GM10248 (cell line): ENCODE measurements around the gene SLC25A20.

ENCODE experiments used
- CTCF ChIA-PET: fragments of 300-600 bp; sonication (Branson Sonifier 250); formaldehyde crosslinking; extraction: SDS; loops from one replicate; lab custom pipeline; 2021; ENCODE audit warnings: antibody characterized with exemption; lab: Yijun Ruan, JAX
- POLR2A ChIA-PET: fragments of 350-650 bp; sonication (Branson Sonifier 250); formaldehyde crosslinking; extraction: SDS; loops from one replicate; lab custom pipeline; 2020; ENCODE audit warnings: antibody characterized with exemption; lab: Yijun Ruan, JAX
- DNase-seq: peaks from one replicate; pipeline ENCODE4 v3.0.0; 2012; ENCODE audit errors: extremely low spot score
- TF ChIP-seq, protein P1 (sequence below): IDR thresholded peaks from 2 replicates; pipeline ENCODE4 v1.5.1; 2012; ENCODE audit warnings: mild to moderate bottlenecking, low read depth; ENCODE audit errors: extremely low read depth, missing control alignments, control extremely low read depth

Gene SLC25A20

DNA sequence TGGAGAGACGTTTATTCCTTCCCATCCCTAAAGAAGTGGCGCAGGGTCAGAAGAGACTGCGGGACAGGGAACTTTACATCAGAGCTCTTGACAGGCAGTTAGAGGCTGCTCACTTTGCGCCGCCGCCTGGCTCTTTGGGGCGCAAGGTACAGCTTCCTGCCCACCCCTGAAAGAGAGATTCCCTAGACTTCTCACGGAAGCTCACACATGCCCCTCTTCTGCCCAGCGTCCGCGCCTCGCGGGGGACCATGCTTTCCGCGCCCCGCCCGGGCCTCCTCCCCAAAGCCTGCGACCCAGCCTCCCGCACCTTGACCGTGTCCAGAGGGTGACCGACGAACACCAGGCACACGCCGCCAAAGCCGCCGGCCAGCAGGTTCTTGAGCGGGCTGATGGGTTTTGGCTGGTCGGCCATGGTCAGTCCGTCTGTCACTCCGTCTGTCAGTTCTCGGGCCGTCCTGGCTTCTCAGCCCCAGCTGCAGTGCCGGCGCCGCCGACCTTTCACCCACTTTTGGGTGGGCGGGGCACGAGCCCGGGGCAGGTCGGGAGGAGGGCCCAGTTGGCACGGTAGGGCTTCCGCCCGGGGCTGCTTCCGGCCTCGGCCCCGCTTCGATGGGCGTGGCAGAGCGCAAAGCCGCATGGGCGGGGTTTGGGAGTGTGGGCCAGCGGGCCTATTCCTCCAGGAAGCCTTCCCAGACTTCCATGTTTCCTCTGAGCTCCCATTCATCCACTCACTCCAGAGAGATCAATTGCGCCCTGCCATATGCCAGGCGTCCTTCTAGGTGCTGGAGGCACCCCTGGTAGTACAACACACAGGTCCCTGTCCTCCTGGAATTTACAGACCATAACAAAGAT lies at the start of gene SLC25A20:
TSS of gene SLC25A20 (minus strand) at position 500 of the 852 bp plus-strand sequence. CDS start at position 412, 88 bp downstream.
- ChIA-PET POLR2A (interaction anchor here (0.5 to 1.3 kb wide), 4 partner anchors 19 to 195 kb away, joined by 3 to 9 read pairs (median 4); partner anchors contain the start of gene ARIH2), CTCF (interaction anchor here (1.1 to 2.2 kb wide), 7 partner anchors 10 to 163 kb away, joined by 3 to 11 read pairs (median 3); partner anchors contain the start of gene ARIH2)
- peak; percentile 95 for DNase-seq
- TF ChIP-seq, protein P1, sequence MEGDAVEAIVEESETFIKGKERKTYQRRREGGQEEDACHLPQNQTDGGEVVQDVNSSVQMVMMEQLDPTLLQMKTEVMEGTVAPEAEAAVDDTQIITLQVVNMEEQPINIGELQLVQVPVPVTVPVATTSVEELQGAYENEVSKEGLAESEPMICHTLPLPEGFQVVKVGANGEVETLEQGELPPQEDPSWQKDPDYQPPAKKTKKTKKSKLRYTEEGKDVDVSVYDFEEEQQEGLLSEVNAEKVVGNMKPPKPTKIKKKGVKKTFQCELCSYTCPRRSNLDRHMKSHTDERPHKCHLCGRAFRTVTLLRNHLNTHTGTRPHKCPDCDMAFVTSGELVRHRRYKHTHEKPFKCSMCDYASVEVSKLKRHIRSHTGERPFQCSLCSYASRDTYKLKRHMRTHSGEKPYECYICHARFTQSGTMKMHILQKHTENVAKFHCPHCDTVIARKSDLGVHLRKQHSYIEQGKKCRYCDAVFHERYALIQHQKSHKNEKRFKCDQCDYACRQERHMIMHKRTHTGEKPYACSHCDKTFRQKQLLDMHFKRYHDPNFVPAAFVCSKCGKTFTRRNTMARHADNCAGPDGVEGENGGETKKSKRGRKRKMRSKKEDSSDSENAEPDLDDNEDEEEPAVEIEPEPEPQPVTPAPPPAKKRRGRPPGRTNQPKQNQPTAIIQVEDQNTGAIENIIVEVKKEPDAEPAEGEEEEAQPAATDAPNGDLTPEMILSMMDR, result peak; percentile 29

- DNase-seq, result no peak
- POLR2A ChIA-PET, result no interaction called here
- CTCF ChIA-PET, result interaction anchor here (1.4 to 2.2 kb wide), 3 partner anchors 16 to 27 kb away, joined by 3 to 9 read pairs (median 6); partner anchors contain the start of gene ARIH2
Measured at GRCh38 chr3:48945891-48946549, 47.3 kb upstream of the SLC25A20 start.

GRCh38 chr3:48945432-48945831 lies 46.8 kb upstream of the SLC25A20 start:
- TF ChIP-seq, protein P1, result no peak
- ChIA-PET CTCF (interaction anchor here (1.4 to 2.2 kb wide), 2 partner anchors 16 to 18 kb away, joined by 3 to 9 read pairs; no protein-coding TSS in a partner anchor), POLR2A (no interaction called here)
- DNase-seq, result no peak

More at GRCh38 chr3:48945891-48946549, 47.3 kb upstream of the SLC25A20 start:
- TF ChIP-seq, protein P1, result no peak

GRCh38 chr3:48938689-48939088 lies 40.0 kb upstream of the SLC25A20 start:
- TF ChIP-seq, protein P1, result no peak
- POLR2A ChIA-PET, result no interaction called here
- CTCF ChIA-PET, result interaction anchor here (1.2 to 2.1 kb wide), 3 partner anchors 13 to 49 kb away, joined by 3 to 6 read pairs (median 4); no protein-coding TSS in a partner anchor
- DNase-seq, result no peak

- CTCF ChIA-PET, result interaction anchor here (0.9 to 2.1 kb wide), 4 partner anchors 14 to 83 kb away, joined by 3 to 6 read pairs (median 4); no protein-coding TSS in a partner anchor
- DNase-seq, result no peak
- POLR2A ChIA-PET, result no interaction called here
- TF ChIP-seq, protein P1, result no peak
Measured at GRCh38 chr3:48938156-48938555, 39.5 kb upstream of the SLC25A20 start.

GRCh38 chr3:48935530-48935929 lies 36.8 kb upstream of the SLC25A20 start:
- CTCF ChIA-PET, result no interaction called here
- DNase-seq, result no peak
- TF ChIP-seq, protein P1, result no peak
- POLR2A ChIA-PET, result no interaction called here
